ENCODE results near the gene PYHIN1.
"Not testable (repeated sequence)": the region's sequence is repeated elsewhere in the genome, so short reads cannot be mapped to it uniquely, and the experiment has no call there.

PYHIN1 gene

GRCh38 chr1:159009704-159010361 is 78.5 kb downstream of the PYHIN1 start, which contains the start of gene IFI16:
IFI16 (plus strand) TSS chr1:159009907; CDS start chr1:159014681, 4,774 bp downstream.
- peak within 1 kb of the TSS; percentile 56 for H3K4me3 ChIP-seq (ENCODE audit: low read depth, low read length)
- peak; percentile 95 for DNase-seq (ENCODE audit: low read depth)

DNA sequence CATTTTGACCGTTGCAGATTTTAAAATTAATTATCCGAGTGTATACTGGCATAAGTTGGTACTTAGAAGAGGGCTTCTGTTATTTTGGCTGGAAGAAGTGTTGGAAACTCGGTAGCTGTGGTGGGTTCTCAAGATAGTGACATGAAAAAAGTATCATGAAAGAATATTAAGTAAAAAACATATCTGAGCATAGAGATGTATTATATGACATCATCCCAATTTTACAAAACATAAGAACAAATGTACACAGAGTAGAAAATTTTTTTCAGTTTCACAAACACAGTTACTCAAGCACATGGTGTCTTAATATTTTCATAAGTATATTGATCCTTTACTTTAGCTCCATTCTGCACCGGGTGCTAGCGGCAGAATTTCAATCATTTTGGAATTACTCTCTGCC is 79.0 kb downstream of the PYHIN1 start:
- no peak for TF ChIP-seq CTCF (conservative IDR thresholded peaks at IDR 0.05; ENCODE audit: low read depth, low read length)
- DNase-seq (ENCODE audit: low read depth), result no peak
- peak overlapping the region; percentile 56 for H3K4me3 ChIP-seq (ENCODE audit: low read depth, low read length)

More at GRCh38 chr1:159009704-159010361, 78.5 kb downstream of the PYHIN1 start, which contains the start of gene IFI16:
- TF ChIP-seq CTCF (conservative IDR thresholded peaks at IDR 0.05; ENCODE audit: low read depth, low read length), result no peak

DNA sequence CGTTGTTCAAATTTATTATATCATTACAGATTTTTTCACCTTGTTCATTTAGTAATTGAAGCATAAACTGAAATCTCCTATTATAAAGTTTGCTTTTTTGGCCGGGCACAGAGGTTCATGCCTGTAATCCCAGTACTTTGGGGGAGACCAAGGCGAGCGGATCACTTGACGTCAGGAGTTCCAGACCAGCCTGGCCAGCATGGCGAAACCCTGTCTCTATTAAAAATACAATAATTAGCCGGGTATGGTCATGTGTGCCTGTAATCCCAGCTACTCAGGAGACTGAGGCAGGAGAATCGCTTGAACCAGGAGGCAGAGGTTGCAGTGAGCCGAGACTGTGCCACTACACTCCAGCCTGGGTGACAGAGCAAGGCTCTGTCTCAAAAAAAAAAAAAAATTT is 79.6 kb downstream of the PYHIN1 start:
- H3K4me3 ChIP-seq (ENCODE audit: low read depth, low read length), result peak overlapping the region; percentile 56
- DNase-seq (ENCODE audit: low read depth), result not testable (repeated sequence)

DNA sequence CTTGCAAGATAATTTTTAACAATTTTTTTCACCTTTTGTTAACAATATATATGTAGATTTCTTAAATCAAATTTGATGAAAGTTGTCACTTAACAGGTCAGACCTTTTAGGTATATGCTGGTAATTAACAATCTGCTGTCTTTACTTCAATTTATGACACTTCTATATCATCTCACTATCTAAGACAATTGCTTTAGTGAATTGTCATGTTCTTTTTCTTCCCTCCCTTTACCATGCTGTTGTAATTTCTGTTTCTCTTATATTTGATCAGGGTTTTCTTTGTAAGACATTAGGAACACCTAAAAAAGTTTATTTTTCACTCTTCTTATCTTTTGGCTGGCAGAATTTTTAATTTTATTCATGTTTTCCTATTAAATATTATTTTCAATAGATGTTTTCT is 80.4 kb downstream of the PYHIN1 start:
- DNase-seq (ENCODE audit: low read depth), result no peak
- H3K4me3 ChIP-seq (ENCODE audit: low read depth, low read length), result peak overlapping the region; percentile 56
- no peak for TF ChIP-seq CTCF (conservative IDR thresholded peaks at IDR 0.05; ENCODE audit: low read depth, low read length)

- H3K4me3 ChIP-seq (ENCODE audit: low read depth, low read length), result peak overlapping the region; percentile 56
- no peak for TF ChIP-seq CTCF (conservative IDR thresholded peaks at IDR 0.05; ENCODE audit: low read depth, low read length)
- no peak for DNase-seq (ENCODE audit: low read depth)
Measured at GRCh38 chr1:159012495-159012894, 81.1 kb downstream of the PYHIN1 start.

DNA sequence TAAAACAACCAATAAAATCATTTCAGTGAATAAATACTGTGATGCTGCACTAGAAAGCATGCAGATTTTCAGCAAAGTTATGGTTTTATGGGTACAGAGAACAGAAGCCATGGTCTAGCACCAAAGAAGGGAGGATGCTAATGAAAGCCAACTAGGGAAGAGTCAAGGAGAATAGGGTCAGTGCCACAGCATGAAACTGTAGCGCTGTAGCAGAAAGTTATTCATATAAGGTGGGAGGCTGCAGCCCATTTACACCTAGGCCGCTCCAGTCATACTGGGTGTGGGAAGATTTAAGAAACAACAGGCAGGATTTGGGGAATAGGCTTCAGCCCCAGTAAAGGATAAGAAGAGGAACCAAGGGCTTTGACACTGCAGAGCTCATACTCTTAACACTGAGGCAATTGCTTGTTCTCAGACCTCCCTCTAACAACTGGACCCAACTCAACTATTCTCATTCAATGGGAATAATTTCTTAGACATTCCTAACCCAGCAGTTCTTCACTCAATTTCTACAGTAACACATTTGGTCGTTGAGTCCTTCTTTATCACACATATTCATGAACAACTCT is 82.7 kb downstream of the PYHIN1 start:
- no peak for DNase-seq (ENCODE audit: low read depth)
- no peak overlapping the region for H3K4me3 ChIP-seq (ENCODE audit: low read depth, low read length)
- no peak for TF ChIP-seq CTCF (conservative IDR thresholded peaks at IDR 0.05; ENCODE audit: low read depth, low read length)

GRCh38 chr1:159014851-159015250 is 83.5 kb downstream of the PYHIN1 start:
- TF ChIP-seq CTCF (conservative IDR thresholded peaks at IDR 0.05; ENCODE audit: low read depth, low read length), result no peak
- no peak overlapping the region for H3K4me3 ChIP-seq (ENCODE audit: low read depth, low read length)
- no peak for DNase-seq (ENCODE audit: low read depth)
